GM12872 (cell line): Measurements from ENCODE around the gene TATDN3.

ENCODE experiments used
- TF ChIP-seq, protein P1 (sequence below): IDR thresholded peaks from 3 replicates; pipeline ENCODE4 v1.5.1; 2011; ENCODE audit warnings: low read depth, mild to moderate bottlenecking, low read length, moderate library complexity; ENCODE audit not compliant: insufficient read depth

Gene TATDN3

DNA sequence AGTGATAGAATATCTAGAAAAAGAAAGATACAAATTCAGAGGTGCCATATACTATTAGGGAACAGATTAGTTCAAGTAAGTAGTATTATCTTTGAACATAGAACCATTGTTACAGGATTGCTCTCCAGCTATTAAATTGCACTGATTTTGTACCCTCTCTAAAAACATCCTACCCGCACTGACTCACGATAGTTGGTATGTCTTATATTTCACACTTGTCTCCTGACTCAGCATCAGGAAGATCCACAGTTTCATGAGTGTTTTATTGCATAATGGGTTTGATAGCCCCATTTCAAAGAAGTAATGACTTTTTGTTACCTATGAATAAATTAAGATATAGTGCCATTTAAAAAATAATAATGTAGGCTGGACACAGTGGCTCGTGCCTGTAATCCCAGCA is 6.0 kb downstream of the TATDN3 start:
- TF ChIP-seq, protein P1, sequence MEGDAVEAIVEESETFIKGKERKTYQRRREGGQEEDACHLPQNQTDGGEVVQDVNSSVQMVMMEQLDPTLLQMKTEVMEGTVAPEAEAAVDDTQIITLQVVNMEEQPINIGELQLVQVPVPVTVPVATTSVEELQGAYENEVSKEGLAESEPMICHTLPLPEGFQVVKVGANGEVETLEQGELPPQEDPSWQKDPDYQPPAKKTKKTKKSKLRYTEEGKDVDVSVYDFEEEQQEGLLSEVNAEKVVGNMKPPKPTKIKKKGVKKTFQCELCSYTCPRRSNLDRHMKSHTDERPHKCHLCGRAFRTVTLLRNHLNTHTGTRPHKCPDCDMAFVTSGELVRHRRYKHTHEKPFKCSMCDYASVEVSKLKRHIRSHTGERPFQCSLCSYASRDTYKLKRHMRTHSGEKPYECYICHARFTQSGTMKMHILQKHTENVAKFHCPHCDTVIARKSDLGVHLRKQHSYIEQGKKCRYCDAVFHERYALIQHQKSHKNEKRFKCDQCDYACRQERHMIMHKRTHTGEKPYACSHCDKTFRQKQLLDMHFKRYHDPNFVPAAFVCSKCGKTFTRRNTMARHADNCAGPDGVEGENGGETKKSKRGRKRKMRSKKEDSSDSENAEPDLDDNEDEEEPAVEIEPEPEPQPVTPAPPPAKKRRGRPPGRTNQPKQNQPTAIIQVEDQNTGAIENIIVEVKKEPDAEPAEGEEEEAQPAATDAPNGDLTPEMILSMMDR = no peak

DNA sequence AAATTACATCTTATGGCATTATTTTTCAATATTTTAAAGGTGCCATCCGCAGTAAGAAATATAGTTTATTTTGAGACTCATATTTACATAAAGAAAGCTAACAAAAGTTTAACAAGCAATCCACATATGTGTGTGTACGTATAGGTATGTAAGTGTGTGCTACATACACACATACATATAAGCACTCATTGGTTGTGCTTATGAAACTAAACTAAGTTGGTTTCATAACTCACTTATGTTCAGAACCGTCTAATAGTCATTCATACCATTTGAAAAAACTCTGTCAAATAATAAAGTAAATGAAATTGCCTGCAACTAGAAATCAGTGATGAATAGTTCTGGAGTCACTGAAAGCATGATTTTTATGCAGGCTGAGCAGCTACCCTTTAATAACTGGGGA is 14.1 kb downstream of the TATDN3 start:
- TF ChIP-seq, protein P1 = no peak

DNA sequence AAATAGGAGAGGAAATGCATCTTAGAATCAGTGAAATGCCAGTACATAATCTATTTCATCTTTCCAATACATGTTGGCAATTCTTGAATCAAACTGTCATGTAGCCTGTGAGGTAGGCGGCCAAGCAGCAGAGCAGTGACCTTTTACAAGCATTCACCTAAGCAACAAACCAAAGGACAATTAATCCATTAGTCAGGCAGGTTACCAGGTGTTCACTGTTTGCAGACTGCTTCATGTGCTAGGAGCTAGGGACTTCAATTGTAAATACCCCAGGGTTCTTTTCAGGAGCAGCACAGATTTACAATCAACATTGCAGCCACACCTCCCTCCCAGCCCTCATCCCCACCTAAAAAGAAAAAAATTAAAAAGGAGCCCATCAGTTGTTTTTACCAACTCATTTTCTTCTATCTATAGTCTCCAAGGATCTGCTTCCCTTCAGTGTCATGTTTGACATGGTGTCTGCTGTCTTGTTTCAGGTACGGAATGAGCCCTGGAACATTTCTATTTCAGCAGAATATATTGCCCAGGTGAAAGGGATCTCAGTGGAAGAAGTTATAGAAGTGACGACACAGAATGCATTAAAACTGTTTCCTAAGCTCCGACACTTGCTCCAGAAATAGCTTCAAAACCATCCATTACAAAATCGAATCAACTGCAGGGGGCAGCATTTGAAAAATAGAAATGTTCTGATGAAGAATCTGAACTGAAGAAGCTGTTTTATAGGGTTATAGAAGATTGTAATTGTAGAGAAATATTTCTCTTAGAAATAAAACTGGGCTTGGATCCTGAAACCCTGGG is 23.0 kb downstream of the TATDN3 start:
- TF ChIP-seq, protein P1 = peak; percentile 27; the same call in 1 of the 3 replicates

DNA sequence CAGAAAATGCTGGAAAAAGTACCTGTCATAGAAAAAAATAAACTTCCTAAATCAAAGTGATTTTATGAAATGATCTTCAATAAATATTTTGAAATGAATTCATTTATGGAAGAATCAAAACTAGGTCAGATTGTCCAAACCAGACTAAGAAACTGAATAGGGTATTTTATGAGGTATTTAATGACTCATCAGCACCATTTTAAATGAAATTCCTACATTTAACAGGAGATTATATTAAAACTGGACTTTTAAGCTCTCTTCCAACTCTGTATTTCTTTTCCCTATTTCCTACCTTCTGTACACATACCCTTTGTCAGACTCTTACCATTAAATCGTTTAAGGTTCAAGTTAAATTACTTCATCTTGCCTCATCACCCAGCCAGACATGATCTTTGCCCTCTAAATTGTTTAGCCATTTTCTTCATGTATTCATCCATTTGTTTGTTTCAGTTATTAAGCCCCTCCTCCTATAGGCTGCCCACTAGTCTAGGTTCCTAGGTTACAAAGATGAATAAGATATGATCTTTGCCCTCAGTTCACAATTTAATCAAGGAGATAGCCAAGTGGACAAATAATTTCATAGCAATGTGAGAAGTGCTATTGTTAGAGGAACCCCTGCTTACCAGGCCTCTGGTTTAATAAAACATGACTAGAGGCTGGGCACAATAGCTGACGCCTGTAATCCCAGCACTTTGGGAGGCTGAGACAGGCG is 25.0 kb downstream of the TATDN3 start:
- TF ChIP-seq, protein P1 = no peak

DNA sequence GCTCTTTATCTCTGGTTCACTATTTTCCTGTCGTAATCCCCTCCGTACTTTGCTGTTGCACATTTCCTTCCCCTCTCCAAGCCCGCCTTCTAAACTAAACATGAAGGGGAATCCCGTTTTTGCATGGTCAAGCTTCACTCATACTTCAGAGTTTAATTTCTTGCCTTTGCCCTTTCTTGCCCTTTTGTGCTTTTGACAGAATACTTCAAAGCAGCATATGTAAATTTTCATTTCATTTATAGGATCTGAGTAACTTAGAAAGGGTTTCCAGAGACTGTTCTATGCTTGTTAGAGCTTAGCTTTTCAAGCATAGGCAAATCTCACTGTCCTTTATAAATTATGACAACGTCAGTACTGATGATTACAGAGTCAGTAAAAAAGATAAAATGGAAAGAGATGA is 28.0 kb downstream of the TATDN3 start:
- TF ChIP-seq, protein P1 = no peak

DNA sequence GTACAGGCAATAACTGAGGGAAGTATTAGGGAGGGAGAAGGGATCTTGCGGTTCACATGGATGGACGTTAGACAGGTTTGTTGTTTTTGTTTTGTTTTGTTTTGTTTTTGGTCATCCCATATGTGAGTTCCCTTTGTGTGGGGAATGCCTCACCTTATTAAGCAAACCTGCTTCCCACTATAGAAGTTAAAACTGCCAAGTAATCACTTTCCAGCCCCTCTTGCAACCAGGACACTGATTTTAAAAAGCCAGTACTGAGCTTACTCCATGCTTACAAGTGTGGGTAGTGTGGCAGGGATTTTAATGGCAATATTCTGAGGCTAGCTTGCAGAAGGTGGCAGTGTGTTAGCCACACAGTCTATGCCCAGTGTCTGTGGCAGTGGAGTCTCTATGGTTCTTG is 29.3 kb downstream of the TATDN3 start:
- TF ChIP-seq, protein P1 = no peak

DNA sequence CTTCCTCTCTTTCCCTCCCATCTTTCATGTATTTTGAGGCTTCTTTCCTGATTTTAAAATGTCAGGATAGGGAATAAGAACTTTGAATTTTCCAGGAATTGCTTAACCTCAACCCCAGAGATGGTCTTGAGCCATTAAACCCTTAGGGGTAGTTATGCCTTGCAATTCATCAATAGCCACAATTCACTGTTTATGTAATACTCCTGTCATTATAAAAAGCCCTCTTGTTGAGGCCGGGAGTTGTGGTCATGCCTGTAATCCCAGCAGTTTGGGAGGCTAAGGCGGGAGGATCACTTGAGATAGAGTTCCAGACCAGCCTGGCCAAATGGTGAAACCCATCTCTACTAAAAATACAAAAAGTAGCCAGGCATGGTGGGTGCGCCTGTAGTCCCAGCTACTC is 31.3 kb downstream of the TATDN3 start:
- TF ChIP-seq, protein P1 = no peak
